K562 (cell line): ENCODE data around the gene CDH12. TPM values are rescaled to one million over a fixed set of nuclear protein-coding genes. Genes with fewer than 3 reads are reported as not detected.

Source experiments
- ATAC-seq: fragments of 200-7000 bp; cut with Tn5 transposase; 3 replicates; pipeline ENCODE4 v1.9.1; 2020; ENCODE audit warnings: moderate library complexity
- BruUV-seq: library from RNA; stranded (reverse); fragments of 400-500 nt; replicated peaks from 2 replicates; lab custom pipeline; 2021; lab: Mats Ljungman, UMichigan
- CTCF ChIA-PET: fragments of 300-600 bp; formaldehyde crosslinking; extraction: SDS; loops from one replicate; lab custom pipeline; 2021; ENCODE audit warnings: low intra/inter-chr PET ratio; lab: Yijun Ruan, JAX
- POLR2A ChIA-PET: fragments of 300-600, 350-650 bp; sonication (Branson Sonifier 250); formaldehyde crosslinking; extraction: SDS; loops from one replicate; lab custom pipeline; 2021; ENCODE audit warnings: antibody characterized with exemption, inconsistent platforms; lab: Yijun Ruan, JAX
- DNase-seq, 4 experiments: peaks; one replicate each; pipeline versions ENCODE4 v3.0.0 to v3.0.0-alpha.2; 2011 to 2018; ENCODE audit warnings: low spot score in 3 of 4, mixed read lengths in 3 of 4; ENCODE audit errors: extremely low read depth in 1 of 4
- FAIRE-seq: peaks from 2 replicates; lab custom pipeline; 2011; peaks lifted over from hg19 to GRCh38; lab: Jason Lieb, UNC
- H2AFZ ChIP-seq: 2 replicates; pipeline ENCODE4 v1.6.0; 2011; ENCODE audit warnings: low read depth, low read length, control low read depth, inconsistent platforms
- H3K27ac ChIP-seq: fragments of 200-600 bp; 3 replicates; pipeline ENCODE4 v1.8.0; 2011; ENCODE audit warnings: low read depth, mild to moderate bottlenecking, control low read depth, inconsistent platforms, low read length, moderate library complexity, mixed read lengths; ENCODE audit errors: extremely low read depth
- H3K27me3 ChIP-seq, 2 experiments: fragments of 300-600 bp in 1 of 2; 2 replicates in 1 of 2; 3 replicates in 1 of 2; pipeline versions ENCODE4 v1.6.0 to v1.8.0; 2011; ENCODE audit warnings: inconsistent platforms in 2 of 2, low read length in 2 of 2, mild to moderate bottlenecking in 1 of 2, mixed read lengths in 1 of 2, moderate library complexity in 1 of 2; ENCODE audit not compliant: control insufficient read depth in 2 of 2, insufficient read depth in 2 of 2
- H3K36me3 ChIP-seq: fragments of 300-600 bp; 3 replicates; pipeline ENCODE4 v1.8.0; 2011; ENCODE audit warnings: mild to moderate bottlenecking, low read length, inconsistent platforms; ENCODE audit not compliant: control insufficient read depth, insufficient read depth
- H3K4me1 ChIP-seq, 2 experiments: fragments of 200-600 bp in 1 of 2; replicated peaks in 1 of 2; 2 replicates in 1 of 2; 3 replicates in 1 of 2; pipeline versions ENCODE4 v1.5.1 to v1.8.0; 2011; ENCODE audit warnings: inconsistent platforms in 2 of 2, low read length in 2 of 2, mild to moderate bottlenecking in 1 of 2, mixed read lengths in 1 of 2, moderate library complexity in 1 of 2; ENCODE audit not compliant: control insufficient read depth in 2 of 2, insufficient read depth in 2 of 2
- H3K4me2 ChIP-seq: 2 replicates; pipeline ENCODE4 v1.6.1; 2011; ENCODE audit warnings: low read length, control low read depth, inconsistent platforms, mixed read lengths; ENCODE audit not compliant: insufficient read depth
- H3K4me3 ChIP-seq: fragments of 200-600 bp; sonication (generic), shearing (Covaris generic); 2 replicates; pipeline ENCODE4 v1.5.1; 2016; ENCODE audit warnings: control low read depth, inconsistent platforms
- H3K79me2 ChIP-seq: fragments of 200-600 bp; 3 replicates; pipeline ENCODE4 v1.8.0; 2011; ENCODE audit warnings: low read length, inconsistent platforms; ENCODE audit not compliant: control insufficient read depth, insufficient read depth
- H3K9ac ChIP-seq, 2 experiments: 2 replicates each; pipeline versions ENCODE4 v1.6.0 to v1.6.1; 2011; ENCODE audit warnings: low read depth in 2 of 2, low read length in 2 of 2, control low read depth in 1 of 2, inconsistent platforms in 1 of 2, mild to moderate bottlenecking in 1 of 2, mixed read lengths in 1 of 2; ENCODE audit not compliant: insufficient read depth in 1 of 2
- H3K9me1 ChIP-seq: one replicate; pipeline ENCODE4 v1.6.0; 2011; ENCODE audit warnings: inconsistent platforms, mild to moderate bottlenecking, low read length, moderate library complexity; ENCODE audit not compliant: control insufficient read depth, insufficient read depth
- H3K9me3 ChIP-seq: replicated peaks from 2 replicates; pipeline ENCODE4 v1.5.1; 2011; ENCODE audit warnings: low read depth, low read length, inconsistent platforms; ENCODE audit not compliant: control insufficient read depth, insufficient read depth
- H4K20me1 ChIP-seq: replicated peaks from 2 replicates; pipeline ENCODE4 v1.6.1; 2011; ENCODE audit warnings: low read length, inconsistent platforms, mixed read lengths; ENCODE audit not compliant: control insufficient read depth, insufficient read depth
- BCOR ChIP-seq: fragments of 450-650 bp; IDR thresholded peaks from 2 replicates; pipeline ENCODE4 v1.6.1; 2016
- CEBPZ ChIP-seq: fragments of 150-350 bp; IDR thresholded peaks from 2 replicates; pipeline ENCODE4 v1.6.1; 2014; ENCODE audit warnings: low read depth, mild to moderate bottlenecking, low read length, borderline replicate concordance
- ESRRB ChIP-seq: fragments of 250-450 bp; sonication (Bioruptor Pico); IDR thresholded peaks from 2 replicates; pipeline ENCODE4 v1.5.0; 2020; ENCODE audit warnings: mild to moderate bottlenecking, moderate library complexity, borderline replicate concordance
- KHSRP ChIP-seq: fragments of 450-650 bp; IDR thresholded peaks from 2 replicates; pipeline ENCODE4 v1.6.1; 2017
- NKRF ChIP-seq: fragments of 450-650 bp; IDR thresholded peaks from 2 replicates; pipeline ENCODE4 v1.6.1; 2016; ENCODE audit warnings: borderline replicate concordance
- SAFB2 ChIP-seq: fragments of 200-400 bp; formaldehyde crosslinking; IDR thresholded peaks from 2 replicates; pipeline ENCODE4 v1.6.1; 2018; ENCODE audit warnings: borderline replicate concordance, low read length, low read depth, moderate library complexity; ENCODE audit not compliant: severe bottlenecking
- TAF15 ChIP-seq: fragments of 200-400 bp; formaldehyde crosslinking; IDR thresholded peaks from 2 replicates; pipeline ENCODE4 v1.6.1; 2017; ENCODE audit warnings: mild to moderate bottlenecking, low read depth, low read length, moderate library complexity
- ZNF444 ChIP-seq: fragments of 250-450 bp; sonication (Bioruptor Pico); IDR thresholded peaks from 2 replicates; pipeline ENCODE4 v1.4.0; 2020; ENCODE audit warnings: mild to moderate bottlenecking, moderate library complexity
- WGBS: fragments of 100-300 bp; shearing (Covaris generic); methylation state at CpG from one replicate; pipeline ENCODE4 v1.1.6; 2016; ENCODE audit warnings: low coverage, mixed read lengths; ENCODE audit not compliant: insufficient coverage; ENCODE audit errors: missing lambda C conversion rate; 5-methylcytosine and 5-hydroxymethylcytosine counted together
- in situ Hi-C: fragments of 300-500 bp; cut with MboI; formaldehyde crosslinking; loops from 4 replicates; pipeline ENCODE4 v1.15.0; 2018; ENCODE audit warnings: inconsistent platforms, mixed read lengths
- intact Hi-C: fragments of 100-400 bp; cut with micrococcal nuclease; formaldehyde crosslinking; loops from 2 replicates; pipeline ENCODE4 v1.14.2; 2022
- polyA plus RNA-seq, 8 experiments: library from polyadenylated mRNA; depleted of rRNA in 4 of 8; stranded (reverse) in 5 of 8; unstranded in 3 of 8; fragments of >200 nt; fragmentation: Nextera tagmentation in 2 of 8; fragmentation: Illumina TruSeq in 1 of 8; extraction: Ambion mirVana in 2 of 8; extraction: Trizol in 1 of 8; gene quantifications; 2 replicates each; pipeline versions ENCODE4 v1.2.1 to v1.2.3, GENCODE V29; 2011 to 2014; ENCODE audit warnings: inconsistent platforms in 1 of 8, missing spikeins in 1 of 8
- total RNA-seq, 7 experiments: library from RNA; depleted of rRNA in 6 of 7; stranded (reverse); fragments of >200 nt in 6 of 7; fragmentation: Illumina TruSeq in 2 of 7; extraction: Trizol in 2 of 7; gene quantifications; 2 replicates each; pipeline versions ENCODE4 v1.2.1 to v1.2.3, GENCODE V29; 2011 to 2021; ENCODE audit warnings: low replicate concordance in 1 of 7

Gene CDH12
- total and polyA plus RNA-seq, 9 of the 15 experiments (the other 6 are each of a cell fraction or from before 2014, with no cell fraction given) = 0.03 to 1.7 (median 0.37) TPM

GRCh38 chr5:21847300-21847699 lies 1005.8 kb downstream of the CDH12 start:
- no peak for ATAC-seq
- no peaks in the 10 kb centered on the region for H4K20me1 ChIP-seq
- no peaks in the 10 kb centered on the region for H3K4me1 ChIP-seq
- H3K27ac ChIP-seq = no peak overlapping the region
- no peaks in the 10 kb centered on the region for H3K27me3 ChIP-seq
- H3K9me1 ChIP-seq = no peaks in the 10 kb centered on the region
- in situ Hi-C loops = no loop called here
- TF ChIP-seq TAF15 (no peak), NKRF (no peak), ZNF444 (CRISPR knock-in tag) (no peak)
- TF ChIP-seq, all 486 proteins: peak for 0
- DNase-seq (no peak), FAIRE-seq (no peak)
- intact Hi-C loops = no loop called here
- no peak overlapping the region for H2AFZ ChIP-seq
- no peak overlapping the region for H3K4me2 ChIP-seq
- H3K9me3 ChIP-seq = no peaks in the 10 kb centered on the region; the same call in 1 of the 2 replicates
- WGBS = 3% methylated on average over 2 of the region's 2 CpGs
- ChIA-PET POLR2A (no interaction called here), CTCF (no interaction called here)
- no peak overlapping the region for H3K4me3 ChIP-seq
- no peaks in the 10 kb centered on the region for H3K79me2 ChIP-seq
- H3K36me3 ChIP-seq = no peaks in the 10 kb centered on the region
- H3K9ac ChIP-seq = no peak overlapping the region
- BruUV-seq = no TSS peak

GRCh38 chr5:21844960-21845359 lies 1008.2 kb downstream of the CDH12 start:
- FAIRE-seq (no peak), DNase-seq (no peak), ATAC-seq (no peak)
- no peak overlapping the region for H3K9ac ChIP-seq
- intact Hi-C loops = no loop called here
- H3K9me3 ChIP-seq = no peaks in the 10 kb centered on the region; the same call in 1 of the 2 replicates
- no peaks in the 10 kb centered on the region for H3K4me1 ChIP-seq
- WGBS = 0% methylated on average over 1 of the region's 1 CpG
- H3K9me1 ChIP-seq = no peaks in the 10 kb centered on the region
- H3K36me3 ChIP-seq = no peaks in the 10 kb centered on the region
- H3K79me2 ChIP-seq = no peaks in the 10 kb centered on the region
- in situ Hi-C loops = no loop called here
- no TSS peak for BruUV-seq
- H3K4me3 ChIP-seq = no peak overlapping the region
- CTCF ChIA-PET = no interaction called here
- no peak overlapping the region for H2AFZ ChIP-seq
- H3K27ac ChIP-seq = no peak overlapping the region
- no peaks in the 10 kb centered on the region for H4K20me1 ChIP-seq
- no peak overlapping the region for H3K4me2 ChIP-seq
- POLR2A ChIA-PET = no interaction called here
- H3K27me3 ChIP-seq = no peaks in the 10 kb centered on the region
- TF ChIP-seq ESRRB (CRISPR knock-in tag) (no peak), SAFB2 (no peak), BCOR (no peak), CEBPZ (no peak), KHSRP (no peak)
